ENCODE results near the gene DCAF12.

DCAF12 gene

DNA sequence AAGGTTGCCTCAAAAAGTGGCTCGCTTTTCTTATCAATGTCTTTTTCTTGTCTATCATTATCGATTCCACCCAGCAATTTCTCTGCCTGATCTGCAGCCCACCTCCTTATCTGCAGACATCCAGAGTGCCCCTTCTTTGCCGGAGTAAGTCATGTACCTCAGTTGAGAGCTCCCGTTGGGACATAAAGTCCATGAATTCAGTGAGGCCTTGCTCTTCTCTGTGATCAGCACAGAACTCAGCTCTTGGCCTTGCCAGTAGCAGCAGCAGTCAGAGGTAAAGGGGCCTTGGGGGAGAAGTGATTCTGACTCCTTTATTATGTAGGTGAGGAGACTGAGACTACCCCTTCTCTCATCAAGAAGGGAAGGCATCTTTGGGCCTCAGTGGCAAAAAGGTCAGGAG is 24.9 kb upstream of the DCAF12 start:
- Histone ChIP-seq H3K27ac (ENCODE audit: low read length) (no peak overlapping the region), H3K9me3 (ENCODE audit: insufficient read depth, low read length, severe bottlenecking) (no peaks in the 10 kb centered on the region), H3K9ac (ENCODE audit: low read depth, low read length) (no peak overlapping the region), H3K4me2 (ENCODE audit: insufficient read depth, low read length) (no peak overlapping the region), H3K79me2 (ENCODE audit: insufficient read depth, low read length) (no peaks in the 10 kb centered on the region), H3K4me3 (ENCODE audit: low read depth in 1 of 2, low read length in 2 of 2) (no peak overlapping the region), H3K4me1 (ENCODE audit: insufficient read depth, low read length) (no peaks in the 10 kb centered on the region), H2AFZ (ENCODE audit: low read depth, low read length) (no peak overlapping the region), H3K36me3 (ENCODE audit: insufficient read depth, low read length) (no peaks in the 10 kb centered on the region), H3K27me3 (ENCODE audit: insufficient read depth, low read length, poor library complexity) (no peaks in the 10 kb centered on the region), H4K20me1 (ENCODE audit: insufficient read depth, low read length) (no peaks in the 10 kb centered on the region)
- DNase-seq (no peak), ATAC-seq (ENCODE audit: insufficient read depth, low read depth) (no peak)
- TF ChIP-seq EZH2 (IDR thresholded peaks at IDR 0.05; ENCODE audit: borderline replicate concordance, low read depth, low read length, severe bottlenecking) (no peak), CTCF (IDR thresholded peaks at IDR 0.05; ENCODE audit: borderline replicate concordance, extremely low read depth, low read length, poor library complexity, severe bottlenecking) (no peak)

DNA sequence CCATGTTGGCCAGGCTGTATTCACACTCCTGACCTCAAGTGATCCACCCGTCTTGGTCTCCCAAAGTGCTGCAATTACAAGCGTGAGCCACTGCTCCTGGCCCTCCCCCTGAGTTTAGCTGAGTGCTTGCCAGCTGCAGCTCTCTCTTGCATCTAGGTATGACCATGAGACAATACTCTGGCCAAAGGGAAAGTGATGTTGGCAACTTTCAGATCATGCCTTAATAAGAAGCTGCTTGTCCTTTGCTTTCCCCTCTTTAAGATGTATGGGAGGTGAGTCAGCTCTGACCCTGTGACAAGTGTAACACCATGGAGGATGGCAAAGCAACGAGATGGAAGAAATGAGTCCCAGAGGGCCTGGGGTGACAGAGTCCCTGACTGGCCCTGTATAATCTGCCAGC is 18.7 kb upstream of the DCAF12 start:
- H3K9me3 ChIP-seq (ENCODE audit: insufficient read depth, low read length, severe bottlenecking) = no peaks in the 10 kb centered on the region
- no peaks in the 10 kb centered on the region for H3K79me2 ChIP-seq (ENCODE audit: insufficient read depth, low read length)
- DNase-seq = no peak
- H3K4me1 ChIP-seq (ENCODE audit: insufficient read depth, low read length) = no peaks in the 10 kb centered on the region
- H3K9ac ChIP-seq (ENCODE audit: low read depth, low read length) = no peak overlapping the region
- H2AFZ ChIP-seq (ENCODE audit: low read depth, low read length) = no peak overlapping the region
- H3K4me3 ChIP-seq (ENCODE audit: low read depth in 1 of 2, low read length in 2 of 2) = no peak overlapping the region
- H3K4me2 ChIP-seq (ENCODE audit: insufficient read depth, low read length) = no peak overlapping the region
- no peaks in the 10 kb centered on the region for H4K20me1 ChIP-seq (ENCODE audit: insufficient read depth, low read length)
- TF ChIP-seq CTCF (IDR thresholded peaks at IDR 0.05; ENCODE audit: borderline replicate concordance, extremely low read depth, low read length, poor library complexity, severe bottlenecking) (no peak), EZH2 (IDR thresholded peaks at IDR 0.05; ENCODE audit: borderline replicate concordance, low read depth, low read length, severe bottlenecking) (no peak)
- H3K27me3 ChIP-seq (ENCODE audit: insufficient read depth, low read length, poor library complexity) = no peaks in the 10 kb centered on the region
- H3K27ac ChIP-seq (ENCODE audit: low read length) = no peak overlapping the region
- H3K36me3 ChIP-seq (ENCODE audit: insufficient read depth, low read length) = no peaks in the 10 kb centered on the region
- no peak for ATAC-seq (ENCODE audit: insufficient read depth, low read depth)

GRCh38 chr9:34143116-34143515 is 16.6 kb upstream of the DCAF12 start:
- Histone ChIP-seq H3K27me3 (ENCODE audit: insufficient read depth, low read length, poor library complexity) (no peaks in the 10 kb centered on the region), H3K4me1 (ENCODE audit: insufficient read depth, low read length) (no peaks in the 10 kb centered on the region), H3K36me3 (ENCODE audit: insufficient read depth, low read length) (no peaks in the 10 kb centered on the region), H4K20me1 (ENCODE audit: insufficient read depth, low read length) (no peaks in the 10 kb centered on the region), H3K4me3 (ENCODE audit: low read depth in 1 of 2, low read length in 2 of 2) (no peak overlapping the region), H3K9ac (ENCODE audit: low read depth, low read length) (no peak overlapping the region), H2AFZ (ENCODE audit: low read depth, low read length) (no peak overlapping the region), H3K27ac (ENCODE audit: low read length) (no peak overlapping the region), H3K4me2 (ENCODE audit: insufficient read depth, low read length) (no peak overlapping the region), H3K9me3 (ENCODE audit: insufficient read depth, low read length, severe bottlenecking) (no peaks in the 10 kb centered on the region), H3K79me2 (ENCODE audit: insufficient read depth, low read length) (no peaks in the 10 kb centered on the region)
- no peak for ATAC-seq (ENCODE audit: insufficient read depth, low read depth)
- no peak for TF ChIP-seq EZH2 (IDR thresholded peaks at IDR 0.05; ENCODE audit: borderline replicate concordance, low read depth, low read length, severe bottlenecking)
- TF ChIP-seq CTCF (IDR thresholded peaks at IDR 0.05; ENCODE audit: borderline replicate concordance, extremely low read depth, low read length, poor library complexity, severe bottlenecking) = no peak
- DNase-seq = no peak

DNA sequence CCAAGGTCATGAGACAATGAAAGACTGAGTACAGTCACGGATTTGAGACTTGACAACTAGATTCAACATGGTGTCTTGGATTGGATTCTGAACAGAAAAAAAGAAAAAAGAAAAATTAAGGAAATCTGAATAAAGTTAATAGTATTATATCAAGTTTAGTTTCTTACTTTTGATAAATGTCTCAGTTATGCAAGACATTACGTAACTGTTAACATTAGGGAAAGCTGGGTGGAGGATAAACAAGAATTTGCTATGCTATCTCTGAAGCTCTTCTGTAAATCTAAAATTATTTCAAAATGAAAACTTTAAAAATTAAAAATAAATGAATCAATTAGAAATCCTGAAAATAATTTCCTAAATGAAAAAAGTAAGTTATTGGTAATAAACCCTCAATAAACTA is 14.4 kb upstream of the DCAF12 start:
- ATAC-seq (ENCODE audit: insufficient read depth, low read depth) (no peak), DNase-seq (no peak)
- H3K9ac ChIP-seq (ENCODE audit: low read depth, low read length) = no peak overlapping the region
- no peaks in the 10 kb centered on the region for H3K9me3 ChIP-seq (ENCODE audit: insufficient read depth, low read length, severe bottlenecking)
- no peak overlapping the region for H3K4me2 ChIP-seq (ENCODE audit: insufficient read depth, low read length)
- H3K4me3 ChIP-seq (ENCODE audit: low read depth in 1 of 2, low read length in 2 of 2) = no peak overlapping the region
- no peaks in the 10 kb centered on the region for H3K27me3 ChIP-seq (ENCODE audit: insufficient read depth, low read length, poor library complexity)
- H4K20me1 ChIP-seq (ENCODE audit: insufficient read depth, low read length) = no peaks in the 10 kb centered on the region
- no peaks in the 10 kb centered on the region for H3K79me2 ChIP-seq (ENCODE audit: insufficient read depth, low read length)
- no peaks in the 10 kb centered on the region for H3K4me1 ChIP-seq (ENCODE audit: insufficient read depth, low read length)
- no peak overlapping the region for H3K27ac ChIP-seq (ENCODE audit: low read length)
- TF ChIP-seq EZH2 (IDR thresholded peaks at IDR 0.05; ENCODE audit: borderline replicate concordance, low read depth, low read length, severe bottlenecking) (no peak), CTCF (IDR thresholded peaks at IDR 0.05; ENCODE audit: borderline replicate concordance, extremely low read depth, low read length, poor library complexity, severe bottlenecking) (no peak)
- no peaks in the 10 kb centered on the region for H3K36me3 ChIP-seq (ENCODE audit: insufficient read depth, low read length)
- H2AFZ ChIP-seq (ENCODE audit: low read depth, low read length) = no peak overlapping the region
